HG02623 (cell line): ENCODE measurements around the gene CD200.
A peak's percentile ranks its signal among the peaks of the same experiment; 100 is the strongest.

Source experiments
- ATAC-seq: cut with Tn5 transposase; IDR thresholded peaks from one replicate; pipeline ENCODE4 v1.9.1; 2021; ENCODE audit warnings: moderate library complexity; ENCODE audit not compliant: unreplicated experiment

CD200 gene

GRCh38 chr3:112407888-112408702 lies 75.1 kb downstream of the CD200 start:
- peak; percentile 43 for ATAC-seq

GRCh38 chr3:112409041-112409440 lies 76.1 kb downstream of the CD200 start:
- no peak for ATAC-seq

GRCh38 chr3:112411425-112411824 lies 78.5 kb downstream of the CD200 start:
- ATAC-seq = no peak
